Kidney (tissue), 14 donors: Measurements from ENCODE around the gene ZNF70. TPM values are rescaled to one million over a fixed set of nuclear protein-coding genes. Genes with fewer than 3 reads are reported as not detected.
A peak's percentile ranks its signal among the peaks of the same experiment; 100 is the strongest.

ENCODE experiments used
- DNase-seq, 5 donors: peaks; one replicate each; pipeline ENCODE4 v3.0.0-alpha.2; 2013 to 2020
- FAIRE-seq: peaks from 2 replicates; lab custom pipeline; 2012; peaks lifted over from hg19 to GRCh38; lab: Jason Lieb, UNC
- H3K27ac ChIP-seq, 2 donors: one replicate each; pipeline ENCODE4 v1.7.0; 2013; ENCODE audit warnings: low read depth in 2 of 2, low read length in 2 of 2, inconsistent platforms in 1 of 2
- H3K27me3 ChIP-seq: one replicate; pipeline ENCODE4 v1.7.1; 2013; ENCODE audit warnings: low read length, inconsistent platforms; ENCODE audit not compliant: control insufficient read depth, insufficient read depth
- H3K36me3 ChIP-seq, 3 donors: one replicate each; pipeline versions ENCODE4 v1.7.0 to v1.7.1; 2013; ENCODE audit warnings: low read length in 3 of 3, control low read depth in 1 of 3, inconsistent platforms in 1 of 3; ENCODE audit not compliant: insufficient read depth in 3 of 3, control insufficient read depth in 2 of 3
- H3K4me1 ChIP-seq, 3 donors: one replicate each; pipeline versions ENCODE4 v1.7.0 to v1.7.1; 2013; ENCODE audit warnings: low read length in 3 of 3, inconsistent platforms in 1 of 3, low read depth in 1 of 3; ENCODE audit not compliant: control insufficient read depth in 2 of 3, insufficient read depth in 2 of 3
- H3K4me3 ChIP-seq, 3 donors: one replicate each; pipeline versions ENCODE4 v1.7.0 to v1.8.1; 2013; ENCODE audit warnings: low read length in 3 of 3, control low read depth in 1 of 3, inconsistent platforms in 1 of 3
- H3K9ac ChIP-seq, 3 donors: one replicate each; pipeline versions ENCODE4 v1.7.0 to v1.7.1; 2013; ENCODE audit warnings: low read length in 3 of 3, control low read depth in 1 of 3, inconsistent platforms in 1 of 3
- H3K9me3 ChIP-seq, 3 donors: one replicate each; pipeline versions ENCODE4 v1.7.0 to v1.7.1; 2013; ENCODE audit warnings: low read length in 3 of 3, control low read depth in 1 of 3, inconsistent platforms in 1 of 3; ENCODE audit not compliant: control insufficient read depth in 2 of 3, insufficient read depth in 1 of 3
- intact Hi-C: fragments of 100-400 bp; cut with DNase I; formaldehyde crosslinking; loops from one replicate; pipeline ENCODE4 v1.11.1; 2022
- polyA plus RNA-seq: library from polyadenylated mRNA; stranded (reverse); fragments of 350-450 nt; fragmentation: Illumina TruSeq; extraction: RNeasy Lipid Tissue Mini Kit (QIAGEN cat#74804); gene quantifications from one replicate; pipeline ENCODE4 v1.2.3, GENCODE V29; 2014; ENCODE audit warnings: low read depth, low replicate concordance; ENCODE audit not compliant: insufficient read depth
- total RNA-seq: library from RNA; stranded (reverse); fragmentation: NEBNext Ultra II Directional; extraction: Animal tissue kit (Norgen Biotek cat#: 25700); gene quantifications from one replicate; pipeline ENCODE4 v1.2.1, GENCODE V29; 2021
- TF ChIP-seq, protein P1 (sequence below): IDR thresholded peaks from 3 replicates; pipeline ENCODE4 v1.5.1; 2012; ENCODE audit warnings: mild to moderate bottlenecking, moderate library complexity, borderline replicate concordance; ENCODE audit not compliant: insufficient read depth; ENCODE audit errors: extremely low read depth
- donor health status: control.
- donor health status: control.
- donor health status: control.
- donor health status: control.
- donor health status: control.
- donor health status: DM: yes; HTN: yes; CAD: no.
- donor health status: Normal renal cell carcinoma (clear cell type).

The ZNF70 gene
- total and polyA plus RNA-seq, 2 donors from 2014 or later: 1.1 to 6.6 TPM

DNA sequence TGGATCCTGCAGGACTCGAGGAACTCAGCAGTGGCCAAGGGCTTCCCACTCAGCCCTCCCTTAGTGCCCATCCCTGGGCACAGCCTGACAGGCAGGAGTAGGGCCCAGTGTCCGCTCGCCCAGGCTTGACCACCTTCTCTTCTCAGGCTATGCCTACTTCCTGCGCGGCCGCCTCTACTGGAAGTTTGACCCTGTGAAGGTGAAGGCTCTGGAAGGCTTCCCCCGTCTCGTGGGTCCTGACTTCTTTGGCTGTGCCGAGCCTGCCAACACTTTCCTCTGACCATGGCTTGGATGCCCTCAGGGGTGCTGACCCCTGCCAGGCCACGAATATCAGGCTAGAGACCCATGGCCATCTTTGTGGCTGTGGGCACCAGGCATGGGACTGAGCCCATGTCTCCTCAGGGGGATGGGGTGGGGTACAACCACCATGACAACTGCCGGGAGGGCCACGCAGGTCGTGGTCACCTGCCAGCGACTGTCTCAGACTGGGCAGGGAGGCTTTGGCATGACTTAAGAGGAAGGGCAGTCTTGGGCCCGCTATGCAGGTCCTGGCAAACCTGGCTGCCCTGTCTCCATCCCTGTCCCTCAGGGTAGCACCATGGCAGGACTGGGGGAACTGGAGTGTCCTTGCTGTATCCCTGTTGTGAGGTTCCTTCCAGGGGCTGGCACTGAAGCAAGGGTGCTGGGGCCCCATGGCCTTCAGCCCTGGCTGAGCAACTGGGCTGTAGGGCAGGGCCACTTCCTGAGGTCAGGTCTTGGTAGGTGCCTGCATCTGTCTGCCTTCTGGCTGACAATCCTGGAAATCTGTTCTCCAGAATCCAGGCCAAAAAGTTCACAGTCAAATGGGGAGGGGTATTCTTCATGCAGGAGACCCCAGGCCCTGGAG lies 32.6 kb upstream of the ZNF70 start:
- TF ChIP-seq, protein P1, sequence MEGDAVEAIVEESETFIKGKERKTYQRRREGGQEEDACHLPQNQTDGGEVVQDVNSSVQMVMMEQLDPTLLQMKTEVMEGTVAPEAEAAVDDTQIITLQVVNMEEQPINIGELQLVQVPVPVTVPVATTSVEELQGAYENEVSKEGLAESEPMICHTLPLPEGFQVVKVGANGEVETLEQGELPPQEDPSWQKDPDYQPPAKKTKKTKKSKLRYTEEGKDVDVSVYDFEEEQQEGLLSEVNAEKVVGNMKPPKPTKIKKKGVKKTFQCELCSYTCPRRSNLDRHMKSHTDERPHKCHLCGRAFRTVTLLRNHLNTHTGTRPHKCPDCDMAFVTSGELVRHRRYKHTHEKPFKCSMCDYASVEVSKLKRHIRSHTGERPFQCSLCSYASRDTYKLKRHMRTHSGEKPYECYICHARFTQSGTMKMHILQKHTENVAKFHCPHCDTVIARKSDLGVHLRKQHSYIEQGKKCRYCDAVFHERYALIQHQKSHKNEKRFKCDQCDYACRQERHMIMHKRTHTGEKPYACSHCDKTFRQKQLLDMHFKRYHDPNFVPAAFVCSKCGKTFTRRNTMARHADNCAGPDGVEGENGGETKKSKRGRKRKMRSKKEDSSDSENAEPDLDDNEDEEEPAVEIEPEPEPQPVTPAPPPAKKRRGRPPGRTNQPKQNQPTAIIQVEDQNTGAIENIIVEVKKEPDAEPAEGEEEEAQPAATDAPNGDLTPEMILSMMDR: no peak
- intact Hi-C loops: no loop called here
- DNase-seq (no peak), FAIRE-seq (no peak)
- no peaks in the 10 kb centered on the region for H3K27me3 ChIP-seq
- peaks cover 0 to 26% (median 20%) of the 10 kb centered on the region in 3 donors for H3K4me1 ChIP-seq
- no peaks in the 10 kb centered on the region for H3K9me3 ChIP-seq
- no peaks in the 10 kb centered on the region for H3K36me3 ChIP-seq
- H3K27ac ChIP-seq: peak overlapping the region; percentile 50 to 63
- H3K4me3 ChIP-seq: peak overlapping the region in 1 of 3 donors; percentile 25
- H3K9ac ChIP-seq: peak overlapping the region in 1 of 3 donors; percentile 51

DNA sequence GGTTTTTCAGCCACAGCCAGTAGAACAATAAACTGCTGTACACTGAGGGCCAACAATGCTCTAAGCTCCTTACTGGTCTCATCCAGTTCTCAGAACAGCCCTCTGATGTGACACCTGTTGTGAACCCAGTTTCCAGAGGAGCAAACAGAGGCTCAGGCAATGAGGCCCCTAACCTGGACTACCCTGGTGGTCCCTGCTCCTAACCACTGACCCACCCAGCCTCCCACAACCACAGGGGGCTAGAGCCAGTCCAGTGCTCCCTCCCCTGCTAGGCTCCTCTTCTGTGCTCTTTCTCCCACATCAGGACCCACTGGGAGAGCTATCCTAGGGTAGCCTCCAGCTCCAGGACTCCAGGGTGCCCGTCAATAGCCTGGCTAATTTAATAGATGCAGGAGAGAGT lies 31.8 kb upstream of the ZNF70 start:
- TF ChIP-seq, protein P1: no peak
- no peak overlapping the region for H3K9ac ChIP-seq
- intact Hi-C loops: no loop called here

DNA sequence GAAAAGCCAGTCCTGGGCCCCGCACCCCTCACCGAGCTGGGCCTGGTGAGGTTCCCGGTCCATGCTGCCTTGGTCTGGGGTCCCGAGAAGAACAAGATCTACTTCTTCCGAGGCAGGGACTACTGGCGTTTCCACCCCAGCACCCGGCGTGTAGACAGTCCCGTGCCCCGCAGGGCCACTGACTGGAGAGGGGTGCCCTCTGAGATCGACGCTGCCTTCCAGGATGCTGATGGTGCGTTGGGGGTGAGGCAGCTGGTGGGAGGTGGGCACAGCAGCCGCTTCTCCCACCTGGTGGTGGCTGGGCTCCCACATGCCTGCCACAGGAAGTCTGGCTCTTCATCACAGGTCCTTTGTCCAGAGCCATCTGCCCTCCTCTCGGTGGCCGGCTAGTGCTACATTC lies 31.3 kb upstream of the ZNF70 start:
- Histone ChIP-seq H3K9me3 (no peaks in the 10 kb centered on the region), H3K9ac (no peak overlapping the region), H3K36me3 (no peaks in the 10 kb centered on the region), H3K27me3 (no peaks in the 10 kb centered on the region), H3K4me1 (peaks cover 0 to 26% (median 20%) of the 10 kb centered on the region in 3 donors), H3K27ac (no peak overlapping the region), H3K4me3 (no peak overlapping the region)
- intact Hi-C loops: no loop called here
- no peak for FAIRE-seq
- TF ChIP-seq, protein P1: no peak
- no peak for DNase-seq

More for the DNA sequence above, 31.8 kb upstream of the ZNF70 start:
- DNase-seq: no peak
- Histone ChIP-seq H3K27ac (peak overlapping the region in 1 of 2 donors; percentile 50), H3K9me3 (no peaks in the 10 kb centered on the region), H3K4me1 (peaks cover 0 to 24% (median 24%) of the 10 kb centered on the region in 3 donors), H3K27me3 (no peaks in the 10 kb centered on the region), H3K4me3 (no peak overlapping the region), H3K36me3 (no peaks in the 10 kb centered on the region)
- FAIRE-seq: no peak
